GM12874 (cell line): ENCODE results near the gene LPP.

ENCODE experiments used
- CTCF ChIP-seq: IDR thresholded peaks from 2 replicates; pipeline ENCODE4 v1.5.1; 2011; ENCODE audit warnings: low read depth, mild to moderate bottlenecking, control low read depth, low read length, moderate library complexity; ENCODE audit not compliant: insufficient read depth

LPP gene

GRCh38 chr3:188797045-188797444 is 643.1 kb downstream of the LPP start:
- TF ChIP-seq CTCF: no peak

GRCh38 chr3:188798556-188799145 is 644.7 kb downstream of the LPP start:
- TF ChIP-seq CTCF: no peak

GRCh38 chr3:188801393-188801792 is 647.4 kb downstream of the LPP start:
- TF ChIP-seq CTCF: no peak

GRCh38 chr3:188802645-188803044 is 648.7 kb downstream of the LPP start:
- TF ChIP-seq CTCF: no peak

- no peak for TF ChIP-seq CTCF
Measured at GRCh38 chr3:188807006-188807405, 653.0 kb downstream of the LPP start.

GRCh38 chr3:188812198-188812597 is 658.2 kb downstream of the LPP start:
- TF ChIP-seq CTCF: no peak

GRCh38 chr3:188814581-188814980 is 660.6 kb downstream of the LPP start:
- no peak for TF ChIP-seq CTCF
